ENCODE results near the gene MARF1. TPM values are rescaled to one million over a fixed set of nuclear protein-coding genes. Genes with fewer than 3 reads are reported as not detected.
"Not testable (repeated sequence)": the region's sequence is repeated elsewhere in the genome, so short reads cannot be mapped to it uniquely, and the experiment has no call there.

The MARF1 gene
- total RNA-seq, 4 donors from 2014 or later, result 16.8 to 33.8 (median 19.2) TPM

DNA sequence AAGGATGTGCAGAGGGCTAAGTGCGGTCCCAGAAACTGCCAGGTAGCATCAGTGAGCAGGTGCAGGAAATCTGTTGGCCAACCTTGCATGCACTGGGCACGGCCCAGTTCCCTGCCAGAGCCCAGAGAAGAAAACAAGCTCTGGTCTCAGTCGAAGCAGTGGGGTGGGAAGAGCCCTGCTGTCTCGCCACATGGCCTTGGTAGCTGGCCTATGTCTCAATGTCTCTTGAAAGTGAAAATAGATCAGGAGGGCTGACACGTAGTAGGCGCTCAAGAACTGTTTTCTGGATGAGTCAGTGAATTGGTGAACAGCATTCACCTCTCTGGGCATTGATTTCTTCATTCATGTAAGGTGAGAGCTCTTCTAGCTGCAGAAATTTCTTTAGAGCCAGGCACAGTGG is 90.4 kb downstream of the MARF1 start:
- Histone ChIP-seq H3K27me3 (no peaks in the 10 kb centered on the region), H3K4me1 (peaks cover 0 to 13% (median 9%) of the 10 kb centered on the region in 3 donors), H3K4me3 (no peak overlapping the region), H3K36me3 (no peaks in the 10 kb centered on the region), H3K9me3 (no peaks in the 10 kb centered on the region), H3K27ac (no peak overlapping the region)
- no peak for TF ChIP-seq POLR2A (IDR thresholded peaks at IDR 0.05)
- TF ChIP-seq, protein P1, sequence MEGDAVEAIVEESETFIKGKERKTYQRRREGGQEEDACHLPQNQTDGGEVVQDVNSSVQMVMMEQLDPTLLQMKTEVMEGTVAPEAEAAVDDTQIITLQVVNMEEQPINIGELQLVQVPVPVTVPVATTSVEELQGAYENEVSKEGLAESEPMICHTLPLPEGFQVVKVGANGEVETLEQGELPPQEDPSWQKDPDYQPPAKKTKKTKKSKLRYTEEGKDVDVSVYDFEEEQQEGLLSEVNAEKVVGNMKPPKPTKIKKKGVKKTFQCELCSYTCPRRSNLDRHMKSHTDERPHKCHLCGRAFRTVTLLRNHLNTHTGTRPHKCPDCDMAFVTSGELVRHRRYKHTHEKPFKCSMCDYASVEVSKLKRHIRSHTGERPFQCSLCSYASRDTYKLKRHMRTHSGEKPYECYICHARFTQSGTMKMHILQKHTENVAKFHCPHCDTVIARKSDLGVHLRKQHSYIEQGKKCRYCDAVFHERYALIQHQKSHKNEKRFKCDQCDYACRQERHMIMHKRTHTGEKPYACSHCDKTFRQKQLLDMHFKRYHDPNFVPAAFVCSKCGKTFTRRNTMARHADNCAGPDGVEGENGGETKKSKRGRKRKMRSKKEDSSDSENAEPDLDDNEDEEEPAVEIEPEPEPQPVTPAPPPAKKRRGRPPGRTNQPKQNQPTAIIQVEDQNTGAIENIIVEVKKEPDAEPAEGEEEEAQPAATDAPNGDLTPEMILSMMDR (IDR thresholded peaks at IDR 0.05), result no peak
- 78 to 90% methylated on average over 6 of the region's 6 CpGs for WGBS, 2 donors
- no peak for DNase-seq
- intact Hi-C loops (cut with DNase I), result no loop called here

DNA sequence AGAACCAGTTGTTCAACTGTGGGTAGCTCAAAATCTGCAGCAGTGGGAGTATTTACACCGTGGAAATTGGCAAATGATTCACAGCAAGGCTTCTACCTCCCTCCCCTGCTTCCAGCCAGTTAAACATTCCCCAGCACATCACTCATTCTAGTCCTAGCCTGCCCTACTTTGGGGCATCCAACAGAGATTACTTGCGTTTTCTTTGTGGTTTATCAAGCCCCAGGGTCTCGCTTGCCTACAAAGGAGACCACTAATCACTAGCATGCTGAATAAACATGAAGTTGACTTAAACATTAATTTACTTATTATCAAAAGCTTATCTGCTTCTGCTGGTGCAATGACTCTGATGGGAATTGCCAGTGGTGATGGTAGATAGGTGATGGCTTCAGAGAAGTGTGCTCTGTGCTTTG is 94.5 kb downstream of the MARF1 start:
- no peaks in the 10 kb centered on the region for H3K9me3 ChIP-seq
- no peak for DNase-seq
- no peak overlapping the region for H3K4me3 ChIP-seq
- no peak for TF ChIP-seq POLR2A (IDR thresholded peaks at IDR 0.05)
- TF ChIP-seq, protein P1 (IDR thresholded peaks at IDR 0.05), result no peak
- no peaks in the 10 kb centered on the region for H3K27me3 ChIP-seq
- intact Hi-C loops (cut with DNase I), result no loop called here
- H3K36me3 ChIP-seq, result no peaks in the 10 kb centered on the region
- 47 to 62% methylated on average over 3 of the region's 3 CpGs for WGBS, 2 donors
- H3K4me1 ChIP-seq, result peaks cover 0 to 36% (median 9%) of the 10 kb centered on the region in 3 donors
- H3K27ac ChIP-seq, result no peak overlapping the region

DNA sequence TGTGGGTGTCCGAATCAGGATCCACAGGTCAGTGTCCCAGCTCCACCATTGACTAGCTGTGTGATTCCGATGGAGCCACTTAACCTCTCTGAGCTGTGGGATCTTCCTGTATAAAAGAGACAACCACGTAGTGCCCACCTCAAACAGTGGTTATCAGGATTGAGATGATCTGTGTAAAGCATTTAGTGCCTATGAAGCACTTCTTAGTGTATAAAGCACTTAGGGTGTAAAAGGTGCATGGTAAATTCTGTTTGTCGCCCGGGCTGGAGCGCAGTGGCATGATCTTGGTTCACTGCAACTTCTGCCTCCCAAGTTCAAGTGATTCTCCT is 95.2 kb downstream of the MARF1 start:
- WGBS, 2 donors, result 92 to 95% methylated on average over 6 of the region's 6 CpGs
- H3K4me1 ChIP-seq, result peaks cover 0 to 36% (median 9%) of the 10 kb centered on the region in 3 donors
- H3K4me3 ChIP-seq, result no peak overlapping the region
- no peaks in the 10 kb centered on the region for H3K36me3 ChIP-seq
- TF ChIP-seq, protein P1 (IDR thresholded peaks at IDR 0.05), result no peak
- no peak for TF ChIP-seq POLR2A (IDR thresholded peaks at IDR 0.05)
- intact Hi-C loops (cut with DNase I), result no loop called here
- H3K27ac ChIP-seq, result peak overlapping the region in 1 of 4 donors; percentile 42
- H3K27me3 ChIP-seq, result no peaks in the 10 kb centered on the region
- DNase-seq, result no peak
- peaks cover 0 to 7% (median 0%) of the 10 kb centered on the region in 3 donors for H3K9me3 ChIP-seq

DNA sequence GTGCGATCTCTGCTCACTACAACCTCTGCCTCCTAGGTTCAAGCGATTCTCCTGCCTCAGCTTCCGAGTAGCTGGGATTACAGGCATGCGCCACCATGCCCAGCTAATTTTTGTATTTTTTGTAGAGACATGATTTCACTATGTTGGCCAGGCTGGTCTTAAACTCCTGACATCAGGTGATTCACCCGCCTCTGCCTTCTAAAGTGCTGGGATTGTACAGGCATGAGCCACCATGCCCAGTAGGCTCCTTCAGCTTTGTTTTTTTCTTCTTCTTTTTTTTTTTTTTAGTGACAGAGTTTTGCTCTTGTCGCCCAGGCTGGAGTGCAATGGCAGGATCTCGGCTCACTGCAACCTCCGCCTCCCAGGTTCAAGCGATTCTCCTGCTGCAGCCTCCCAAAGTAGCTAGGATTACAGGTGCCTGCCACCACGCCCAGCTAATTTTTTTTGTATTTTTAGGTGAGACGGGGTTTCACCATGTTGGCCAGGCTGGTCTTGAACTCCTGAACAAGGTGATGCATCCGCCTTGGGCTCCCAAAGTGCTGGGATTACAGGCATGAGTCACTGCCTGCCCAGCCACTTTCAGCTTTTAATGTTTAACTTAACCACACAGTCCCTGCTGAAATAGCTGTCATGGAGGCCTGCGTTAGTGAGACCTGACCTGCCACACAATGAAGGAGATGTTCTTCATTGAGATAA is 95.7 kb downstream of the MARF1 start:
- Histone ChIP-seq H3K4me1 (peaks cover 0 to 36% (median 9%) of the 10 kb centered on the region in 3 donors), H3K27ac (peak overlapping the region in 1 of 4 donors; percentile 22)
- H3K9me3 ChIP-seq; intact Hi-C loops (cut with DNase I); H3K27me3 ChIP-seq; DNase-seq; H3K36me3 ChIP-seq; H3K4me3 ChIP-seq: not testable (repeated sequence)
- 51 to 58% methylated on average over 11 to 12 of the region's 13 CpGs for WGBS, 2 donors

GRCh38 chr16:15545544-15545943 is 97.4 kb downstream of the MARF1 start:
- WGBS, 2 donors, result 92 to 97% methylated on average over 2 of the region's 2 CpGs
- peaks cover 0 to 8% (median 0%) of the 10 kb centered on the region in 3 donors for H3K9me3 ChIP-seq

More at GRCh38 chr16:15545544-15545943, 97.4 kb downstream of the MARF1 start:
- no peak for DNase-seq
- peaks cover 0 to 27% (median 3%) of the 10 kb centered on the region in 3 donors for H3K4me1 ChIP-seq
- intact Hi-C loops (cut with DNase I), result no loop called here
- no peaks in the 10 kb centered on the region for H3K27me3 ChIP-seq
- H3K36me3 ChIP-seq, result no peaks in the 10 kb centered on the region
- H3K27ac ChIP-seq, result no peak overlapping the region
- TF ChIP-seq, protein P1 (IDR thresholded peaks at IDR 0.05), result no peak
- TF ChIP-seq POLR2A (IDR thresholded peaks at IDR 0.05), result no peak
- H3K4me3 ChIP-seq, result no peak overlapping the region

Measured in esophagus squamous epithelium (tissue), 5 donors.